Colonic mucosa (tissue), 4 donors: ENCODE data around the gene EIF4E1B. TPM values are rescaled to one million over a fixed set of nuclear protein-coding genes. Genes with fewer than 3 reads are reported as not detected.

Experiments
- DNase-seq: peaks from one replicate; pipeline ENCODE4 v3.0.0-alpha.2; 2020
- H3K27ac ChIP-seq: fragments of 200-600 bp; one replicate; pipeline ENCODE4 v1.8.0; 2021
- H3K27me3 ChIP-seq: fragments of 200-600 bp; one replicate; pipeline ENCODE4 v1.8.0; 2021
- H3K36me3 ChIP-seq: fragments of 200-600 bp; one replicate; pipeline ENCODE4 v1.8.0; 2021
- H3K4me1 ChIP-seq: fragments of 200-600 bp; one replicate; pipeline ENCODE4 v1.8.0; 2021; ENCODE audit warnings: mild to moderate bottlenecking
- H3K4me3 ChIP-seq: fragments of 200-600 bp; one replicate; pipeline ENCODE4 v1.8.0; 2021
- H3K9ac ChIP-seq, 2 donors: one replicate each; pipeline ENCODE4 v1.7.0; 2013; ENCODE audit warnings: control low read depth in 2 of 2, low read depth in 2 of 2, low read length in 2 of 2
- H3K9me3 ChIP-seq: fragments of 200-600 bp; one replicate; pipeline ENCODE4 v1.8.0; 2021
- intact Hi-C: fragments of 100-400 bp; cut with DNase I; formaldehyde crosslinking; loops from one replicate; pipeline ENCODE4 v1.14.1; 2022
- total RNA-seq, 2 donors: library from RNA; stranded (reverse); fragmentation: NEBNext Ultra II Directional in 1 of 2; extraction: Animal tissue kit (Norgen Biotek cat#: 25700) in 1 of 2; gene quantifications; one replicate each; pipeline ENCODE4 v1.2.1, GENCODE V29; 2021
- TF ChIP-seq, protein P1 (sequence below): fragments of 200-600 bp; IDR thresholded peaks from one replicate; pipeline ENCODE4 v1.8.0; 2022; ENCODE audit warnings: antibody characterized with exemption, mild to moderate bottlenecking
- donor health status: healthy.
- donor health status: DM: no; HTN: no; CAD: no.
- donor health status: DM: no; HTN: no; CAD: no.

EIF4E1B gene
- total RNA-seq, 2 donors from 2014 or later, result not detected

DNA sequence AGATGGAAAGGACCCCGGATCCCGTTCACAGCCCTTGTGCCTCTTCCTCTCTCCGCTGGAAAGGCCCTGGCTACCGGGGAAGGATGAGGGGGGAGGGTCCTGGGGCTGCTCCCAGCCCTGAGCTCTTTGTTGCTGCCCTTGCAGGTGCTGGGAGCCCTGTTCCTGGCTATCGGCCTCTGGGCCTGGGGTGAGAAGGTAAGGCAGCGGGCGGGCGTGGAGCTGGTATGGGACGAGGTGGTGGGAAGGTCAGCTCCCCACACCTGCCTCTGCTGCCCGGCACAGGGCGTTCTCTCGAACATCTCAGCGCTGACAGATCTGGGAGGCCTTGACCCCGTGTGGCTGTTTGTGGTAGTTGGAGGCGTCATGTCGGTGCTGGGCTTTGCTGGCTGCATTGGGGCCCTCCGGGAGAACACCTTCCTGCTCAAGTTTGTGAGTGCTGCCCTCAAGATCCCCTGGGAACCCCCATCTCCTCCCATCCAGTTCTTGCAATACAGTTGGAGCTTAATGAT, 21.1 kb downstream of the EIF4E1B start:
- Histone ChIP-seq H3K4me1 (peaks cover 9% of the 10 kb centered on the region), H3K9ac (no peak overlapping the region), H3K36me3 (no peaks in the 10 kb centered on the region), H3K4me3 (no peak overlapping the region), H3K27me3 (no peaks in the 10 kb centered on the region), H3K27ac (no peak overlapping the region), H3K9me3 (no peaks in the 10 kb centered on the region)
- TF ChIP-seq, protein P1, sequence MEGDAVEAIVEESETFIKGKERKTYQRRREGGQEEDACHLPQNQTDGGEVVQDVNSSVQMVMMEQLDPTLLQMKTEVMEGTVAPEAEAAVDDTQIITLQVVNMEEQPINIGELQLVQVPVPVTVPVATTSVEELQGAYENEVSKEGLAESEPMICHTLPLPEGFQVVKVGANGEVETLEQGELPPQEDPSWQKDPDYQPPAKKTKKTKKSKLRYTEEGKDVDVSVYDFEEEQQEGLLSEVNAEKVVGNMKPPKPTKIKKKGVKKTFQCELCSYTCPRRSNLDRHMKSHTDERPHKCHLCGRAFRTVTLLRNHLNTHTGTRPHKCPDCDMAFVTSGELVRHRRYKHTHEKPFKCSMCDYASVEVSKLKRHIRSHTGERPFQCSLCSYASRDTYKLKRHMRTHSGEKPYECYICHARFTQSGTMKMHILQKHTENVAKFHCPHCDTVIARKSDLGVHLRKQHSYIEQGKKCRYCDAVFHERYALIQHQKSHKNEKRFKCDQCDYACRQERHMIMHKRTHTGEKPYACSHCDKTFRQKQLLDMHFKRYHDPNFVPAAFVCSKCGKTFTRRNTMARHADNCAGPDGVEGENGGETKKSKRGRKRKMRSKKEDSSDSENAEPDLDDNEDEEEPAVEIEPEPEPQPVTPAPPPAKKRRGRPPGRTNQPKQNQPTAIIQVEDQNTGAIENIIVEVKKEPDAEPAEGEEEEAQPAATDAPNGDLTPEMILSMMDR, result no peak
- DNase-seq, result no peak
- intact Hi-C loops, result no loop called here

DNA sequence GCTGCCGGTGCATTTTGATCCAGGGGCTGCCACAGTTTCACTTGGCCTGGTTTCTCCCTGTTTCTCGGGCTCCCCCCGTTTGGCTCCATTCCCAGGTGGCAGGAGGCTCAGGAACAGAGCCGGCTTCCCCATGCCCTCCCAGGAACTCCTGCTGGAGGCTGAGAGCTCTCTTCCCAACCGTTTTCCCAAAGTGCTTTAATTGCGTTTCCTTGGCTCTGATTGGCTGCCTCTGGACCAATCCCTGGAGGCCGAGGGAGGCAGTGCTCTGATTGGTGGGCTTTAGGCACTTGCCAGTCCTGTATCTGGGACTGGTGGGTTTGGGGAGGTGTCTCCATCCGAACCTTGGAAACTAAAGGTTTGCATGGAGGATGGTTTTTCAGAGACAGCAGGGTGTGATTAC, 21.7 kb downstream of the EIF4E1B start:
- no peaks in the 10 kb centered on the region for H3K27me3 ChIP-seq
- H3K27ac ChIP-seq, result no peak overlapping the region
- no peak overlapping the region for H3K4me3 ChIP-seq
- no peak for DNase-seq
- no peaks in the 10 kb centered on the region for H3K9me3 ChIP-seq
- TF ChIP-seq, protein P1, result no peak
- H3K9ac ChIP-seq, result no peak overlapping the region
- H3K4me1 ChIP-seq, result peaks cover 7% of the 10 kb centered on the region
- H3K36me3 ChIP-seq, result no peaks in the 10 kb centered on the region
- intact Hi-C loops, result no loop called here

DNA sequence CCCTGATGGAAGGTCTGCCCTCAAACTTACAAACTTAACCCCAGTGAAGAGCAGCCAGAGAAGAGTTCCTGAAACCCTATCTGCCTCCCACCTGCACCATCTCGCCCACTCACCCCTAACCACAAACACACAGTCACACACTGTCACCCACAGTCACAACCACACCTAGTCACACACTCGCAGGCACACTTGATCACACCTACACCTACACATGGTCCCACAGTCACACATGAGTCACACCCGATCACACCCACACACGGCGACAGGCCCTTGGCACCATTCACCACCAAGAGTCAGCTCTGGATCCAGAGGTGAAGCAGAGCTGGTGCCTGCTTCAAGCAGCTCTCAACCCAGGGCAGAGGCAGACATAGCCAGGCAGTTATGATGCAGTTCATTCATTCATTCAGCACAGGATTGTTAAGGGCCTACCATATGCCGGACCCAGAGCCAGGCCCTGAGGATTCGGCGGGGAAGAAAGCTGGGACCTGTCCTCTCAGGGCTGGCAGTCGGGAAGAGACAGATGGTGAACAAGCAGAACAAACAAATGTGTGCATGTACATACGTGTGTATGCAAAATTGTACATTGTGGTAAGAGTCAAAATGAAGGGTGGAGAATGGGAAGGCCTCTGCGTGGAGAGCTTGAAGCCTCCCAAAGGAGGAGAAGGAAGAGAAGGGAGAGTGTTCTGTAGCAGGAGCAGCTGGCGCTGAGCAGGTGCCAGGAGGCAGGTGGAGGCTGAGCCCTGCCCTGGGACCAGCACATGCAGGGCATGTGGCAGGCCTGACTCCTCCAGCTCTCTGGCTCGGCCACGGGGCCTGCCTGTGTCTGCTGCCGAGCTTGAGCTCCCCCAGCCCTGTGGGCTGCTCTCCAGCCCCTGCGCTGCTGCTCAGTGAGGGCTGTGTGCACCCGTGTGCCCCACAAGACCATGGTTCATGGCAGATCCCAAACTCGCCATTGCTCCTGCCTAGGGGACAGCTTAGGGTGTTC, 23.2 kb downstream of the EIF4E1B start:
- Histone ChIP-seq H3K9ac (no peak overlapping the region), H3K9me3 (no peaks in the 10 kb centered on the region), H3K27me3 (no peaks in the 10 kb centered on the region), H3K36me3 (no peaks in the 10 kb centered on the region), H3K27ac (no peak overlapping the region), H3K4me1 (peaks cover 7% of the 10 kb centered on the region), H3K4me3 (no peak overlapping the region)
- DNase-seq, result no peak
- intact Hi-C loops, result no loop called here
- TF ChIP-seq, protein P1, result no peak

DNA sequence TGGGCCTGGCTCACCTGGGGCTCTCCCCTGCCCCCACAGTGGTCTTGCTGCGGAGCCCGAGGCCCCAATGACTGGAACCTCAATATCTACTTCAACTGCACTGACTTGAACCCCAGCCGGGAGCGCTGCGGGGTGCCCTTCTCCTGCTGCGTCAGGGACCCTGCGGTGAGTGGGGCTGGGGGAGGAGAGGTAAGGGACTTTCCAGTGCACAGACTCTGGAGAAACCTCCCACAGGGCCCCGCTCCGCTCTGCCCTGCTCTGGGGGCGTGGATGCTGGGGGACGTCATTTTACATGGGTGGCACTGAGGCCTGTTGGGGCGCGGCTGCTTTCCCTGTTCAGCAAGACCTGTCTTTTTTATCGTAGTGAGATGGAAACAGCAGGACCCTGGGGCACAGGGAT, 24.4 kb downstream of the EIF4E1B start:
- TF ChIP-seq, protein P1, result no peak
- Histone ChIP-seq H3K4me3 (no peak overlapping the region), H3K4me1 (peaks cover 9% of the 10 kb centered on the region), H3K9me3 (no peaks in the 10 kb centered on the region), H3K9ac (no peak overlapping the region), H3K27ac (no peak overlapping the region), H3K27me3 (no peaks in the 10 kb centered on the region), H3K36me3 (no peaks in the 10 kb centered on the region)
- DNase-seq, result no peak
- intact Hi-C loops, result loop anchor here (5.0 kb wide), 1 partner anchor 457 kb away; no protein-coding TSS in a partner anchor

DNA sequence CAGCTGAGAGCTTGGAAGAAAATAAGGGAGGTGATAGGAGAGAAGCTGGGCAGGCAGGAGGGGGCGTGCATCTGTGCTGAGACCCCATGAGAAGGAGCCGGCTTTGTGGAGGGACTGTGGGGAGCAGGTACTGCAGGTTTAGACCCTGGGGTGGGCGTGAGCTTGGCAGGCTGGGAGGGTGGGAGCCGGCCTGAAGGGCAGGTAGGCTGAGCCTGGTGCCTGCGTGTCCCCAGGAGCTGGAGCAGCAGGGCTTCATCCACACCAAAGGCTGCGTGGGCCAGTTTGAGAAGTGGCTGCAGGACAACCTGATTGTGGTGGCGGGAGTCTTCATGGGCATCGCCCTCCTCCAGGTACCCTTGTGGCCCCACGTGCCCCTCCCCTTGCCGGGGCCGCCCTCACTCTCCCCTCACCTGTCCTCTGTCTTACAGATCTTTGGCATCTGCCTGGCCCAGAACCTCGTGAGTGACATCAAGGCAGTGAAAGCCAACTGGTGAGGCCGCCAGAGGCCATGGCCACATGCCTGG, 26.1 kb downstream of the EIF4E1B start:
- intact Hi-C loops, result loop anchor here (5.0 kb wide), 1 partner anchor 456 kb away; no protein-coding TSS in a partner anchor
- no peaks in the 10 kb centered on the region for H3K27me3 ChIP-seq
- H3K27ac ChIP-seq, result no peak overlapping the region
- TF ChIP-seq, protein P1, result no peak
- no peak for DNase-seq
- no peaks in the 10 kb centered on the region for H3K36me3 ChIP-seq
- H3K9me3 ChIP-seq, result no peaks in the 10 kb centered on the region
- H3K4me3 ChIP-seq, result no peak overlapping the region
- no peak overlapping the region for H3K9ac ChIP-seq
- peaks cover 9% of the 10 kb centered on the region for H3K4me1 ChIP-seq
